Gastroesophageal sphincter (tissue), 3 donors: Measurements from ENCODE around the gene C1orf74.

ENCODE experiments used
- EP300 ChIP-seq: sonication (generic); formaldehyde crosslinking; IDR thresholded peaks from one replicate; pipeline ENCODE4 v1.6.1; 2017; ENCODE audit warnings: antibody characterized with exemption, mild to moderate bottlenecking
- POLR2A ChIP-seq, 2 donors: fragments of 450-650 bp; IDR thresholded peaks; one replicate each; pipeline ENCODE4 v1.6.1; 2017; ENCODE audit warnings: antibody characterized with exemption in 2 of 2, mild to moderate bottlenecking in 2 of 2, moderate library complexity in 1 of 2
- POLR2AphosphoS5 ChIP-seq: sonication (generic); formaldehyde crosslinking; IDR thresholded peaks from one replicate; pipeline ENCODE4 v1.6.1; 2017; ENCODE audit warnings: antibody characterized with exemption
- TF ChIP-seq, protein P1 (sequence below), 4 experiments: fragments of 200-600 bp in 2 of 4; fragments of 450-650 bp in 2 of 4; sonication (generic) in 1 of 4; IDR thresholded peaks; one replicate each; pipeline ENCODE4 v1.5.1; 2017 to 2019; ENCODE audit warnings: antibody characterized with exemption in 4 of 4, mild to moderate bottlenecking in 2 of 4, moderate library complexity in 2 of 4

DNA sequence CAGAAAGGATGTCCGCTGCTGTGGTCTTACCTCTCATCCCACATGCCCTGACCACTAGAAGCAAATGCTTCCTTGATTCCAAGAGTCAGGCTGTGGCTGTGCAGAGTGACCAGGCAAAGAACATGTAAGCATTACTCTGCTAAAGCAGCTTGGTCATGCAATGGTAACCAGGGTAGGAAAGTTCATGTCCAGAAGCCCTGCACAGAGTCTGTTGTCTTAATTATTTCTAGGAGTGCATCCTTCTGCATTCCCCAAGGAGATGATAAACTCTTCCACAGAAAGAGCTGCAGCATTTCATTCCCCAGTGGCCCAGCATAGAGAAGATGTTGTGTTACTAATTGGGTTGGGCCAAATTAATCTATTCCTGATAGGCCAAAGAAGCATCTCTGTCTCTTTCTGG, 33.3 kb upstream of the C1orf74 start:
- TF ChIP-seq EP300 (no peak), POLR2A (IDR thresholded peaks at IDR 0.05) (no peak), POLR2AphosphoS5 (no peak)
- TF ChIP-seq, protein P1, sequence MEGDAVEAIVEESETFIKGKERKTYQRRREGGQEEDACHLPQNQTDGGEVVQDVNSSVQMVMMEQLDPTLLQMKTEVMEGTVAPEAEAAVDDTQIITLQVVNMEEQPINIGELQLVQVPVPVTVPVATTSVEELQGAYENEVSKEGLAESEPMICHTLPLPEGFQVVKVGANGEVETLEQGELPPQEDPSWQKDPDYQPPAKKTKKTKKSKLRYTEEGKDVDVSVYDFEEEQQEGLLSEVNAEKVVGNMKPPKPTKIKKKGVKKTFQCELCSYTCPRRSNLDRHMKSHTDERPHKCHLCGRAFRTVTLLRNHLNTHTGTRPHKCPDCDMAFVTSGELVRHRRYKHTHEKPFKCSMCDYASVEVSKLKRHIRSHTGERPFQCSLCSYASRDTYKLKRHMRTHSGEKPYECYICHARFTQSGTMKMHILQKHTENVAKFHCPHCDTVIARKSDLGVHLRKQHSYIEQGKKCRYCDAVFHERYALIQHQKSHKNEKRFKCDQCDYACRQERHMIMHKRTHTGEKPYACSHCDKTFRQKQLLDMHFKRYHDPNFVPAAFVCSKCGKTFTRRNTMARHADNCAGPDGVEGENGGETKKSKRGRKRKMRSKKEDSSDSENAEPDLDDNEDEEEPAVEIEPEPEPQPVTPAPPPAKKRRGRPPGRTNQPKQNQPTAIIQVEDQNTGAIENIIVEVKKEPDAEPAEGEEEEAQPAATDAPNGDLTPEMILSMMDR (IDR thresholded peaks at IDR 0.05) = no peak
